ENCODE measurements around the gene ZBTB17.
A peak's percentile ranks its signal among the peaks of the same experiment; 100 is the strongest.
"Not testable (repeated sequence)": the region's sequence is repeated elsewhere in the genome, so short reads cannot be mapped to it uniquely, and the experiment has no call there.

Gene ZBTB17

DNA sequence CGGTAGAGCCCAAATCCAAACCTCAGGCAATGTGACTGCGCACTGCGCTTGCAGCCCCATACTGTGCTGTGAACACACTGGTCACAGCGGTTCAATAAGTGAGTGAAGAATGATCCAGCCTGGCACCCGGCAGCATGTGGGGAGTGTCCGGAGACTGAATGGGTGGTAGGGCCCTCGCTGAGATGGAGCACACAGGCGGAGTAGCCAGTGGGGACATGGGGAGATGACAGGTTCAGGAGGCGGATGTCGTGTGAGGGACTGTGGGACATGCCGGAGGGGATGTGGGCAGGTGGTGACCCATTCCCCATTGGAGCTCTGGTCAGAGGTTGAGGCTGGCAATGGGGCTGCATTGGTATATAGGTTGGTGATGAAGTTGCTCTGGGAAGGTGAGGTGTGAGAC is 33.8 kb upstream of the ZBTB17 start:
- DNase-seq (ENCODE audit: low read depth), result no peak
- no peak overlapping the region for H3K4me3 ChIP-seq (ENCODE audit: low read depth, low read length)
- TF ChIP-seq, protein P1, sequence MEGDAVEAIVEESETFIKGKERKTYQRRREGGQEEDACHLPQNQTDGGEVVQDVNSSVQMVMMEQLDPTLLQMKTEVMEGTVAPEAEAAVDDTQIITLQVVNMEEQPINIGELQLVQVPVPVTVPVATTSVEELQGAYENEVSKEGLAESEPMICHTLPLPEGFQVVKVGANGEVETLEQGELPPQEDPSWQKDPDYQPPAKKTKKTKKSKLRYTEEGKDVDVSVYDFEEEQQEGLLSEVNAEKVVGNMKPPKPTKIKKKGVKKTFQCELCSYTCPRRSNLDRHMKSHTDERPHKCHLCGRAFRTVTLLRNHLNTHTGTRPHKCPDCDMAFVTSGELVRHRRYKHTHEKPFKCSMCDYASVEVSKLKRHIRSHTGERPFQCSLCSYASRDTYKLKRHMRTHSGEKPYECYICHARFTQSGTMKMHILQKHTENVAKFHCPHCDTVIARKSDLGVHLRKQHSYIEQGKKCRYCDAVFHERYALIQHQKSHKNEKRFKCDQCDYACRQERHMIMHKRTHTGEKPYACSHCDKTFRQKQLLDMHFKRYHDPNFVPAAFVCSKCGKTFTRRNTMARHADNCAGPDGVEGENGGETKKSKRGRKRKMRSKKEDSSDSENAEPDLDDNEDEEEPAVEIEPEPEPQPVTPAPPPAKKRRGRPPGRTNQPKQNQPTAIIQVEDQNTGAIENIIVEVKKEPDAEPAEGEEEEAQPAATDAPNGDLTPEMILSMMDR (IDR thresholded peaks at IDR 0.05; ENCODE audit: control insufficient read depth, extremely low read depth, insufficient read depth), result no peak

- TF ChIP-seq, protein P1 (IDR thresholded peaks at IDR 0.05; ENCODE audit: control insufficient read depth, extremely low read depth, insufficient read depth), result peak; percentile 75
- DNase-seq (ENCODE audit: low read depth), result no peak
- no peak overlapping the region for H3K4me3 ChIP-seq (ENCODE audit: low read depth, low read length)
Observed at GRCh38 chr1:16009030-16009460, 33.1 kb upstream of the ZBTB17 start.

DNA sequence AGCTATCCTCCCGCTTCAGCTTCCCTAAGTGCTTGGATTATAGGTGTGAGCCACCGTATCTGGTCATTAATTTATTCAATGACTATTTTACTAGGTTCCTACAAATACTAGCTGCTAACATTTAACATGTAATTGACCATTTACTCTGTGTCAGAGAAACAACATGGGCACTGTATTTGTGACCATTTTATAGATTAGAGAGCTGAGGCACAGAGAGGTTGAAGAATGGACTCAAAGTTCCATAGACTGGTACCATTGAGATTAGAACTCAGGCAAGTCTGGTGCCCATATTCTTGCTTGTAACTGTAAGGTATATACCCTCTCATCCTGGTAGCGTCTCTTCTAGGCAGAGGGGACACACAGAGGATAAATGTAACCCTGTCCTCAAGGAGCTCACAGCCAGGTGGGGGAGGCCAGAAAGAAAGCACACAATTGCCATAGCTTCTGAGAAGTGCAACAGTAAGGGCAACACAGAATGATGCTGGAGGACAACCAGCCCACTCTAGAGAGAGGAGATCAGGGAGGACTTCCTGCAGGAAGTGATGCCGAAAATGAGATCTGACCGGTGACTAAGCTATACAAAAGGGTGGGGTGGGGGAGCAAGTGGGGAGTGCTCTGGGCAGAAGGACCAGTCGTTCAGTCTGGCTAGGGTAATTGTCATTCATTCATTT is 31.9 kb upstream of the ZBTB17 start:
- no peak overlapping the region for H3K4me3 ChIP-seq (ENCODE audit: low read depth, low read length)
- DNase-seq (ENCODE audit: low read depth), result no peak
- TF ChIP-seq, protein P1 (IDR thresholded peaks at IDR 0.05; ENCODE audit: control insufficient read depth, extremely low read depth, insufficient read depth), result no peak

GRCh38 chr1:16006552-16007485 is 30.9 kb upstream of the ZBTB17 start:
- DNase-seq (ENCODE audit: low read depth), result no peak
- TF ChIP-seq, protein P1 (IDR thresholded peaks at IDR 0.05; ENCODE audit: control insufficient read depth, extremely low read depth, insufficient read depth), result no peak
- H3K4me3 ChIP-seq (ENCODE audit: low read depth, low read length), result no peak overlapping the region

DNA sequence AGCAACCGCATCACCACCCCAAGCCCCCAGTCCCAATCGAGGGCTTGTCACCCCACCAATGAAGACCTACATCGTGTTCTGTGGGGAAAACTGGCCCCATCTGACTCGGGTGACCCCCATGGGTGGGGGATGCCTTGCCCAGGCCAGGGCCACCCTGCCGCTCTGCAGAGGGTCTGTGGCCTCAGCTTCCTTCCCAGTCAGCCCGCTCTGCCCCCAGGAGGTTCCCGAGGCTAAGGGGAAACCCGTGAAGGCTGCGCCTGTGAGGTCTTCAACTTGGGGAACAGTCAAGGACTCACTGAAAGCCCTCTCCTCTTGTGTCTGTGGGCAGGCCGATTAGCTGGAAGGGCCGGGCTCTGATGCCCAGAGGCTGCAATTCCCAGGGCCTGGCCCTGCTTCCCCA is 30.1 kb upstream of the ZBTB17 start:
- TF ChIP-seq, protein P1 (IDR thresholded peaks at IDR 0.05; ENCODE audit: control insufficient read depth, extremely low read depth, insufficient read depth), result no peak
- H3K4me3 ChIP-seq (ENCODE audit: low read depth, low read length), result no peak overlapping the region
- DNase-seq (ENCODE audit: low read depth), result no peak

DNA sequence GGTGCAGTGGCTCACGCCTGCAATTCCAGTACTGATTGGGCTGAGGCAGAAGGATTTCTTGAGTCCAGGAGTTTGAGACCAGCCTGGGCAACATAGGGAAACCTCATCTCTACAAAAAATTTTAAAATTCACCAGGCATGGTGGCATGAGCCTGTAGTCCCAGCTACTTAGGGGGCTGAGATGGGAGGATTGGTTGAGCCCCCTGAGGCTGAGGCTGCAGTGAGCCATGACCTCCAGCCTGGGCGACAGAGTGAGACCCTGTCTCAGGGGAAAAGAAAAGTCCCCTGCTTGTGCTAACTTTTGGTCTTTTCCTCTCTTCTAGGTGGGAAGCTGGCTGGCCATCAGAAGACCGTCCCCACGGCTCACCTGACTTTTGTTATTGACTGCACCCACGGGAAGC is 29.7 kb upstream of the ZBTB17 start:
- no peak overlapping the region for H3K4me3 ChIP-seq (ENCODE audit: low read depth, low read length)
- TF ChIP-seq, protein P1 (IDR thresholded peaks at IDR 0.05; ENCODE audit: control insufficient read depth, extremely low read depth, insufficient read depth), result no peak
- no peak for DNase-seq (ENCODE audit: low read depth)

DNA sequence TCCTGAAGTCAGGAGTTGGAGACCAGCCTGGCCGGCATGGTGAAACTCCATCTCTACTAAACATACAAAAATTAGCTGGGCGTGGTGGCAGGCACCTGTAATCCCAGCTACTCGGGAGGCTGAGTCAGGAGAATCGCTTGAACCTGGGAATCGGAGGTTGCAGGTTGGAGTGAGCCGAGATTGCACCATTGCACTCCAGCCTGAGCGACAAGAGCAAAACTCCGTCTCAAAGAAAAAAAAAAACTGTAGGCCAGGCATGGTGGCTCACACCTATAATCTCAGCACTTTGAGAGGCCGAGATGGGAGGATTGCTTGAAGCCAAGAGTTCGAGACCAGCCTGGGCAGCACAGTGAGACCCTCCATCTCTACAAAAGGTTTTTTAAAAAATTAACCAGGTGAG is 25.4 kb upstream of the ZBTB17 start:
- DNase-seq (ENCODE audit: low read depth); H3K4me3 ChIP-seq (ENCODE audit: low read depth, low read length): not testable (repeated sequence)

All from LNCaP clone FGC (cell line).